Measurements from ENCODE around the gene SFXN5. TPM values are rescaled to one million over a fixed set of nuclear protein-coding genes. Genes with fewer than 3 reads are reported as not detected.

SFXN5 gene
- total RNA-seq, 1 donor from 2014 or later, result 4.7 TPM

GRCh38 chr2:72919414-72920317, 151.8 kb downstream of the SFXN5 start:
- no peak overlapping the region for H3K27ac ChIP-seq (ENCODE audit: low read depth, low read length)
- H3K27me3 ChIP-seq (ENCODE audit: control insufficient read depth in 3 of 3, insufficient read depth in 3 of 3, low read length in 3 of 3), result peaks cover 89 to 95% (median 94%) of the 10 kb centered on the region in 3 donors
- no peak overlapping the region for H3K9ac ChIP-seq (ENCODE audit: low read depth in 1 of 3, low read length in 3 of 3)
- H3K9me3 ChIP-seq (ENCODE audit: control insufficient read depth in 3 of 3, low read length in 3 of 3), result no peaks in the 10 kb centered on the region
- peaks cover 45 to 50% (median 48%) of the 10 kb centered on the region in 3 donors for H3K4me1 ChIP-seq (ENCODE audit: control insufficient read depth in 3 of 3, insufficient read depth in 3 of 3, low read length in 3 of 3)
- H3K4me3 ChIP-seq (ENCODE audit: low read length in 3 of 3), result peak overlapping the region in 1 of 3 donors; percentile 41
- H3K36me3 ChIP-seq (ENCODE audit: control insufficient read depth in 3 of 3, insufficient read depth in 3 of 3, low read length in 3 of 3), result no peaks in the 10 kb centered on the region

GRCh38 chr2:72917877-72918553, 153.5 kb downstream of the SFXN5 start:
- Histone ChIP-seq H3K36me3 (ENCODE audit: control insufficient read depth in 3 of 3, insufficient read depth in 3 of 3, low read length in 3 of 3) (no peaks in the 10 kb centered on the region), H3K4me1 (ENCODE audit: control insufficient read depth in 3 of 3, insufficient read depth in 3 of 3, low read length in 3 of 3) (peaks cover 43 to 48% (median 43%) of the 10 kb centered on the region in 3 donors), H3K27me3 (ENCODE audit: control insufficient read depth in 3 of 3, insufficient read depth in 3 of 3, low read length in 3 of 3) (peaks cover 91 to 95% (median 95%) of the 10 kb centered on the region in 3 donors), H3K9ac (ENCODE audit: low read depth in 1 of 3, low read length in 3 of 3) (peak overlapping the region in 2 of 3 donors; percentile 14 to 33), H3K9me3 (ENCODE audit: control insufficient read depth in 3 of 3, low read length in 3 of 3) (no peaks in the 10 kb centered on the region), H3K27ac (ENCODE audit: low read depth, low read length) (no peak overlapping the region), H3K4me3 (ENCODE audit: low read length in 3 of 3) (peak overlapping the region in 2 of 3 donors; percentile 49 to 56)

- Histone ChIP-seq H3K9ac (ENCODE audit: low read depth in 1 of 3, low read length in 3 of 3) (peak within 1 kb of the TSS in 2 of 3 donors; percentile 33 to 56), H3K27me3 (ENCODE audit: control insufficient read depth in 3 of 3, insufficient read depth in 3 of 3, low read length in 3 of 3) (peaks cover 89 to 91% (median 91%) of the 10 kb centered on the region in 3 donors), H3K4me3 (ENCODE audit: low read length in 3 of 3) (peak within 1 kb of the TSS; percentile 43 to 63 (median 60)), H3K9me3 (ENCODE audit: control insufficient read depth in 3 of 3, low read length in 3 of 3) (no peaks in the 10 kb centered on the region), H3K36me3 (ENCODE audit: control insufficient read depth in 3 of 3, insufficient read depth in 3 of 3, low read length in 3 of 3) (no peaks in the 10 kb centered on the region), H3K27ac (ENCODE audit: low read depth, low read length) (no peak within 1 kb of the TSS), H3K4me1 (ENCODE audit: control insufficient read depth in 3 of 3, insufficient read depth in 3 of 3, low read length in 3 of 3) (peaks cover 43 to 48% (median 43%) of the 10 kb centered on the region in 3 donors)
These were observed 154.2 kb downstream of the SFXN5 start, which contains the start of gene EMX1 for GRCh38 chr2:72917138-72917876. EMX1 (plus strand) TSS chr2:72917519; CDS start chr2:72917853, 334 bp downstream.

- H3K27me3 ChIP-seq (ENCODE audit: control insufficient read depth in 3 of 3, insufficient read depth in 3 of 3, low read length in 3 of 3), result peaks cover 88 to 91% (median 89%) of the 10 kb centered on the region in 3 donors
- peaks cover 43 to 48% (median 43%) of the 10 kb centered on the region in 3 donors for H3K4me1 ChIP-seq (ENCODE audit: control insufficient read depth in 3 of 3, insufficient read depth in 3 of 3, low read length in 3 of 3)
- H3K4me3 ChIP-seq (ENCODE audit: low read length in 3 of 3), result peak overlapping the region; percentile 43 to 63 (median 60)
- H3K27ac ChIP-seq (ENCODE audit: low read depth, low read length), result no peak overlapping the region
- H3K9me3 ChIP-seq (ENCODE audit: control insufficient read depth in 3 of 3, low read length in 3 of 3), result no peaks in the 10 kb centered on the region
- H3K9ac ChIP-seq (ENCODE audit: low read depth in 1 of 3, low read length in 3 of 3), result peak overlapping the region in 2 of 3 donors; percentile 16 to 56
- no peaks in the 10 kb centered on the region for H3K36me3 ChIP-seq (ENCODE audit: control insufficient read depth in 3 of 3, insufficient read depth in 3 of 3, low read length in 3 of 3)
These were observed 154.8 kb downstream of the SFXN5 start for GRCh38 chr2:72916743-72917137.

- peak overlapping the region; percentile 43 to 63 (median 60) for H3K4me3 ChIP-seq (ENCODE audit: low read length in 3 of 3)
- H3K27me3 ChIP-seq (ENCODE audit: control insufficient read depth in 3 of 3, insufficient read depth in 3 of 3, low read length in 3 of 3), result peaks cover 87 to 90% (median 87%) of the 10 kb centered on the region in 3 donors
- no peak overlapping the region for H3K27ac ChIP-seq (ENCODE audit: low read depth, low read length)
- no peaks in the 10 kb centered on the region for H3K36me3 ChIP-seq (ENCODE audit: control insufficient read depth in 3 of 3, insufficient read depth in 3 of 3, low read length in 3 of 3)
- H3K4me1 ChIP-seq (ENCODE audit: control insufficient read depth in 3 of 3, insufficient read depth in 3 of 3, low read length in 3 of 3), result peaks cover 43 to 48% (median 43%) of the 10 kb centered on the region in 3 donors
- H3K9ac ChIP-seq (ENCODE audit: low read depth in 1 of 3, low read length in 3 of 3), result peak overlapping the region in 2 of 3 donors; percentile 25 to 32
- no peaks in the 10 kb centered on the region for H3K9me3 ChIP-seq (ENCODE audit: control insufficient read depth in 3 of 3, low read length in 3 of 3)
These were observed 155.4 kb downstream of the SFXN5 start for GRCh38 chr2:72915907-72916742.

GRCh38 chr2:72915320-72915906, 156.1 kb downstream of the SFXN5 start:
- peaks cover 37 to 42% (median 39%) of the 10 kb centered on the region in 3 donors for H3K4me1 ChIP-seq (ENCODE audit: control insufficient read depth in 3 of 3, insufficient read depth in 3 of 3, low read length in 3 of 3)
- H3K36me3 ChIP-seq (ENCODE audit: control insufficient read depth in 3 of 3, insufficient read depth in 3 of 3, low read length in 3 of 3), result no peaks in the 10 kb centered on the region
- peak overlapping the region in 1 of 3 donors; percentile 63 for H3K4me3 ChIP-seq (ENCODE audit: low read length in 3 of 3)
- peaks cover 0 to under 1% (median 0%) of the 10 kb centered on the region in 3 donors for H3K9me3 ChIP-seq (ENCODE audit: control insufficient read depth in 3 of 3, low read length in 3 of 3)
- H3K9ac ChIP-seq (ENCODE audit: low read depth in 1 of 3, low read length in 3 of 3), result no peak overlapping the region
- no peak overlapping the region for H3K27ac ChIP-seq (ENCODE audit: low read depth, low read length)
- H3K27me3 ChIP-seq (ENCODE audit: control insufficient read depth in 3 of 3, insufficient read depth in 3 of 3, low read length in 3 of 3), result peaks cover 85 to 90% (median 86%) of the 10 kb centered on the region in 3 donors

GRCh38 chr2:72914589-72915319, 156.8 kb downstream of the SFXN5 start:
- Histone ChIP-seq H3K27ac (ENCODE audit: low read depth, low read length) (no peak overlapping the region), H3K4me3 (ENCODE audit: low read length in 3 of 3) (no peak overlapping the region), H3K9ac (ENCODE audit: low read depth in 1 of 3, low read length in 3 of 3) (no peak overlapping the region), H3K9me3 (ENCODE audit: control insufficient read depth in 3 of 3, low read length in 3 of 3) (peaks cover 0 to 1% (median 0%) of the 10 kb centered on the region in 3 donors), H3K27me3 (ENCODE audit: control insufficient read depth in 3 of 3, insufficient read depth in 3 of 3, low read length in 3 of 3) (peaks cover 84 to 89% (median 85%) of the 10 kb centered on the region in 3 donors), H3K36me3 (ENCODE audit: control insufficient read depth in 3 of 3, insufficient read depth in 3 of 3, low read length in 3 of 3) (no peaks in the 10 kb centered on the region), H3K4me1 (ENCODE audit: control insufficient read depth in 3 of 3, insufficient read depth in 3 of 3, low read length in 3 of 3) (peaks cover 31 to 36% (median 34%) of the 10 kb centered on the region in 3 donors)

- Histone ChIP-seq H3K9me3 (ENCODE audit: control insufficient read depth in 3 of 3, low read length in 3 of 3) (peaks cover 0 to 1% (median 0%) of the 10 kb centered on the region in 3 donors), H3K4me1 (ENCODE audit: control insufficient read depth in 3 of 3, insufficient read depth in 3 of 3, low read length in 3 of 3) (peaks cover 30 to 35% (median 32%) of the 10 kb centered on the region in 3 donors), H3K27me3 (ENCODE audit: control insufficient read depth in 3 of 3, insufficient read depth in 3 of 3, low read length in 3 of 3) (peaks cover 83 to 89% (median 84%) of the 10 kb centered on the region in 3 donors), H3K27ac (ENCODE audit: low read depth, low read length) (no peak overlapping the region), H3K4me3 (ENCODE audit: low read length in 3 of 3) (no peak overlapping the region), H3K9ac (ENCODE audit: low read depth in 1 of 3, low read length in 3 of 3) (no peak overlapping the region), H3K36me3 (ENCODE audit: control insufficient read depth in 3 of 3, insufficient read depth in 3 of 3, low read length in 3 of 3) (no peaks in the 10 kb centered on the region)
These were observed 157.3 kb downstream of the SFXN5 start for GRCh38 chr2:72914206-72914559.

All from skeletal muscle tissue (tissue), 4 donors.